GM19324 (cell line): ENCODE data around the gene MMP23B.
"Not testable (repeated sequence)": the region's sequence is repeated elsewhere in the genome, so short reads cannot be mapped to it uniquely, and the experiment has no call there.

Experiments
- ATAC-seq: cut with Tn5 transposase; IDR thresholded peaks from one replicate; pipeline ENCODE4 v1.9.1; 2021; ENCODE audit warnings: mild to moderate bottlenecking, moderate library complexity; ENCODE audit not compliant: unreplicated experiment, low FRiP score

MMP23B gene

DNA sequence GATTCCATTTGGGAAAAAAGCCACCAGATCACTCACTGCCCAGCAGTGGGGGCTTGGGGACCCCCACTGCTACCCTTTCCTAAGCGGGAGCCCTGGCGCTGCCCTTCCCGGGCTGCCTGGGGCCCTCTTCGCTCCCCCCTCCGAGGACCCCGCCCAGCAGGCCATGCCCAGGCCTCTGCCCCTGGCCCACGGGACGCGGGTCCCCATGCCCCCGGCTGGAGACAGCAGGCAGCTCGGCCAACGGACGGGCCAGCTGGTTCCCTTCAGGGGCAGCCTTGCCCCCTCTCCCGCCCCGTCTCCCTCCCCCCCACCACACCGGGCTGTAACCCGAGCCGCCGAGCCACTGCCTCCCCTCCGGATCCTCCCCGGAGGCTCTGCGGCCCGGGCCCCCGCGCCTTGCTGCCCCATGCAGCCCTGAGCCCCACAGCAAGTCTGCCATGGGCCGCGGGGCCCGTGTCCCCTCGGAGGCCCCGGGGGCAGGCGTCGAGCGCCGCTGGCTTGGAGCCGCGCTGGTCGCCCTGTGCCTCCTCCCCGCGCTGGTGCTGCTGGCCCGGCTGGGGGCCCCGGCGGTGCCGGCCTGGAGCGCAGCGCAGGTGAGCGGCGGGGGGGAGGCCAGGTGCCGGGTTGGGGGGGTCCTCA lies at the start of gene MMP23B:
MMP23B (plus strand) TSS at position 392 of the 639 bp plus-strand sequence; CDS start at position 438, 46 bp downstream.
- ATAC-seq = no peak

DNA sequence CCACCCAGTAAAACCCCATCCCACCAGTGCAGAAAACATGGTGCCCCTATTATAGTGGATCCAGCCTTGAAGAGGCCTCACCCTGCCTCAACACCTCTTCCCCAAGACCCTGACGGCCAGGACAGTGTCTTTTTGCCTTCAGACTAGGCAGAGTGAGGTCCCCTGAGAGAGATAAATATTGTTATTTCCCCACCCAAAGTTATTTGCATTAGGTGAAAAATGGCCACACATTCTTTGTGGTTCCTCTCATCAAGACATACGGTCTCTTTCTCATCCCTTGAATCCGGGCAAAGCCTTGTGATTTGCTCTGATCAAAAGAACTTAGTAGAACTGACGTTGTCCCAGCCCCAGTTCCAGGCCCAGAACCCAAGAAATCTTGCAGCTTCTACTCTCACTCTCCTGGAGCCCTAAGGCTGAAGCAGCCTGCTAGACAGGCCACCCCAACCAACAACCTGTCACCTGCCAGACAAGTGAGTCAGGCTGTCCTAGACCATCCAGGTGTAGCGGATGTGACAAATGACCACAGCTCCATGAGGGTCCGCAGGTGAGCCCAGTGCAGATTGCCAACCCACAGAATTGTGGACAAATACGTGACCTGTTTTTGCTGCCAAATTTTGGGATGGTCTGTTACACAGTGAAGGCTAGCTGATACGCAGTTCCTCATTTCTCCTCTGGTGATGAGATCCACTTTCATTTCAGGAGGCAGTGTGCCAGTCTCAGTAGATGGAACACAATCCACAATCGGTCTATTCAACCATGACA lies 49.2 kb upstream of the MMP23B start:
- ATAC-seq = no peak

DNA sequence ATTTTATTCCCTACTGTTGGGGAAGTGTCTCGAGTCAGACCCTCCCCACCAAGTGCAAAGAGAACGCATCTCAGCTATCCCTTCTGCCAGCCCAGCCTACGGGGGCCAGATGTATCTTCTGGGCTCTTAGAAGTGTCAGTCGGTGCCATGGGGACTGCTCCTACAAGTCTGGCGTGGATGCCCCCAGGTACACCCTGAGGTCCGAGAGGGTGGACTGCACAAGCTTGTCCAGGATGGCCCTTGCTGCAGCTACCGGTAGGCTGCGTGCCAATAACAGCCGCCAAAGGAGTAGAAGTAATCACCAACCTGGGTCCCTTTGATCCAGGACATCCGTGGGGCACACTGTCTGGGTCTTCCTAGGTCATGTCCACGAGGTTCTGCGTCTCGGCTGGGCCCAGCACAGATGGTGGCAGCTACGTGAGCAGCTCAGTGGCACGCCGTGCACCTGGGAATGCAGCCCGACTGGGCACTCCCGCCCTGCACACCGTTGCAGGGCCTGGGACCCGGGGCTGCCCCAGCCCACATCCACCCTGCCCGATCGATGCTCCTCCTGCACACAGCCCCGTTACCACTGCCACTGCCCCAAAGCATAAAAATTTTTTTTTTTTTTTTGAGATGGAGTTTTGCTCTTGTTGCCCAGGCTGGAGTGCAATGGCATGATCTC lies 48.5 kb upstream of the MMP23B start:
- ATAC-seq = no peak

DNA sequence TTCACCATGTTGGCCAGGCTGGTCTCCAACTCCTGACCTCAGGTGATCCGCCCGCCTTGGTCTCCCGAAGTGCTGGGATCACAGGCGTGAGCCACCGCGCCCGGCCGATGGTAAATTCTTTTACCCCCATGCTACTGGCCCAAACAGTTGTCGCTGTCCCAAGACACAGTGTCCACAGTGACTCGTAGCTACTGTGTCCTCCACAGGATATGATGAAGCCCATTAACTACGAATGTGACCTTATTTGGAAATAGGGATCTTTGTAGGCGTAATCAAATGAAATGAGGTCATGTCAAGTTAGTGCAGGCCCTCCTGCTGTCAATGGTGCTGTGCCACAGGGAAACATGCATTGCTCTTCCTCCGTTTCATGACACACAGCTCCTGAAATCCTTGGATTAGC lies 40.5 kb upstream of the MMP23B start:
- ATAC-seq = no peak

DNA sequence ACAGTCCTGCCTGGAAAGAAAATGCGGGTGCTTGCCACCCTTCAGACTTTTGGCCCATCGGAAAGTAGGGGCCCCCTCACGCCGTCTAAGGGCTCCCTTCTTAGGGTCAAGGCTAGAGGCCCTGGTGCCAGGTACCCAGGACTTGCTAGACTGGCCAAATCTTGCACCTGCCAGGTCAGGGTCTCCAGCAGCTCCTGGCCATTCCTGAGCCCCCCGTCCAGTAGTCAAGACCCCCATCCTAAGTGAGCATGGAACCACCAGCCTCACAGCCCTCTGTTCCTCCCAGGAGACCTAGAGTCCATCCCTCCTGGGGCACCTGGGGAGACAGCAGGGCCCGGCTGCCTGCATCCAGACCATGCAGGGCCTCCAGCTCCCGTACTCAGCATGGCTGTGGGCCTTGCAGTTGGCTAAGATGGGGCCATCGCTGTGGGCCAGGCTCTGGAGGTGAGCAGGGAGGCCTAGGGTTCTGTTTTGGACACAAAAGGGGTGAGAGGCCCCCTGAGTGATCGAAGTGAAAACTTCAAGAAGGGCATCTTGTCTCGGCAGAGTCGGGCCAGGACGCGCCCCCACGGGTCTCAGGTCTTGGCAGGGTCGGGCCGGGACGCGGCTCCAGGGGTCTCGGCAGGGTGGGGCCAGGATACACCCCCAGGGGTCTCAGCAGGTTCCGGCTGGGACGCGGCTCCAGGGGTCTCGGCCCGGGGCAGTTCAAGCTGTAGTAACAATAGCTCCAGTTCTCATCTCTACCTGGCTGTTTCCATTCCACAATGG lies 38.0 kb upstream of the MMP23B start:
- ATAC-seq = no peak

DNA sequence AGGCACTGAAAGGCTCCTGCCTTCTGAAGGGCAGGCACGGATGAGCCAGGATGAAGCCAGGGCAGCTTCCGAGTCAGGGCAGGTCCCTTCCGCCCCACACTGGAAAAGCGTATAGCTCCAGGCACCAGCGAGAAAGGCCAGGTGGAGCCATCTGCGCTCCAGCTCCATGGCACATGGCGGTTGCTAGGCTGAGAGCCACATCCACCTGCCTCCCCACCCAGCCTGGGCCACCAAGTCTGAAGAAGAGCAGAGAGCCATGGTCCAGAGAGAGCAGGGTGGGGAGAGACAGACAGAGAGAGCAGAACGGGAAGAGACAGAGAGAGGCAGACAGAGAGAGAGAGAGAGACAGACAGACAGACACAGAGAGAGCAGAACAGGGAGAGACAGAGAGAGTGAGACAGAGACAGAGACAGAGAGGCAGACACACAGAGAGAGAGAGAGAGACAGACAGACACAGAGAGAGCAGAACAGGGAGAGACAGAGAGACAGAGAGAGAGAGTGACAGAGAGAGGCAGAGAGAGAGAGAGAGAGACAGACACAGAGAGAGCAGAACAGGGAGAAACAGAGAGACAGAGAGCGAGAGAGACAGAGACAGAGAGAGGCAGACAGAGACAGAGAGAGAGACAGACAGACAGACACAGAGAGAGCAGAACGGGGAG lies 37.2 kb upstream of the MMP23B start:
- no peak for ATAC-seq

DNA sequence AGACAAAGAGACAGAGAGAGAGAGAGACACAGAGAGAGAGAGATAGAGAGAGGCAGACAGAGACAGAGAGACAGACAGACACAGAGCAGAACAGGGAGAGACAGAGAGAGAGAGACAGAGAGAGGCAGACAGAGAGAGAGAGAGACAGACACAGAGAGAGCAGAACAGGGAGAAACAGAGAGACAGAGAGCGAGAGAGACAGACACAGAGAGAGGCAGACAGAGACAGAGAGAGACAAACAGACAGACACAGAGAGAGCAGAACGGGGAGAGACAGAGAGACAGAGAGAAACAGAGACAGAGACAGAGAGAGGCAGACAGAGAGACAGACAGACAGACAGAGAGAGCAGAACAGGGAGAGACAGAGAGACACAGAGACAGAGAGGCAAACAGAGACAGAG lies 36.6 kb upstream of the MMP23B start:
- ATAC-seq = not testable (repeated sequence)

DNA sequence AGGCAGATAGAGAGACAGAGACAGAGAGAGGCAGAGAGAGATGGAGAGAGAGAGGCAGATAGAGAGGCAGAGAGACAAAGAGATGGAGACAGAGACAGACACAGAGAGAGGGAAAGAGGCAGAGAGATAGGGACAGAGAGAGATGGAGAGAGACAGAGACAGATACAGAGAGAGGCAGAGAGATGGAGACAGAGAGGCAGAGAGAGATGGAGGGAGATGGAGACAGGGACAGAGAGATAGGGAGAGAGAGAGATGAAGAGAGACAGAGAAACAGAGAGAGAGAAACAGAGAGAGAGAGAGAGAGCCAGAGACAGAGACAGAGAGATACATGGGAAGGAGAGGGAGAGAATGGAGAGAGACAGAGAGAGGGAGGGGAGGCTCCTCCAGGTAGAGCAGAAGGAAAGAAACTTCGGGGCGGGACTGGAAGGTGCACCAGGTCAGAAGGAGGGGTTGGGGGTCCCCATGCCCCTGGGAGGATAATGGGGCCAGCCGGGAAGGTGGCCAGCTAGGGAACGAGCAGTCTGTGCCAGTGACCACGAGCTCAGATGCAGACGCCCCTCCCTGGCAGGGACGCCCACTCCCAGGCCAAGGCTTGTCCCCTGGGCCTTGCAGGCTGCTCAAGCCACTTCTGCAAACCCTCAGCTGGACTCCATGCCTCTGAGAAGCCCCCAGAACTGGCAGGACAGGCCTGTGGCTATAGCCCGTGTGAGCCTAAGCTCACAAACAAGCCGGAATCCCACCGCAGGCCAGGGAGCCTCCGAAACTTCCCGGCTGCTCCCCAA lies 35.3 kb upstream of the MMP23B start:
- ATAC-seq = no peak

DNA sequence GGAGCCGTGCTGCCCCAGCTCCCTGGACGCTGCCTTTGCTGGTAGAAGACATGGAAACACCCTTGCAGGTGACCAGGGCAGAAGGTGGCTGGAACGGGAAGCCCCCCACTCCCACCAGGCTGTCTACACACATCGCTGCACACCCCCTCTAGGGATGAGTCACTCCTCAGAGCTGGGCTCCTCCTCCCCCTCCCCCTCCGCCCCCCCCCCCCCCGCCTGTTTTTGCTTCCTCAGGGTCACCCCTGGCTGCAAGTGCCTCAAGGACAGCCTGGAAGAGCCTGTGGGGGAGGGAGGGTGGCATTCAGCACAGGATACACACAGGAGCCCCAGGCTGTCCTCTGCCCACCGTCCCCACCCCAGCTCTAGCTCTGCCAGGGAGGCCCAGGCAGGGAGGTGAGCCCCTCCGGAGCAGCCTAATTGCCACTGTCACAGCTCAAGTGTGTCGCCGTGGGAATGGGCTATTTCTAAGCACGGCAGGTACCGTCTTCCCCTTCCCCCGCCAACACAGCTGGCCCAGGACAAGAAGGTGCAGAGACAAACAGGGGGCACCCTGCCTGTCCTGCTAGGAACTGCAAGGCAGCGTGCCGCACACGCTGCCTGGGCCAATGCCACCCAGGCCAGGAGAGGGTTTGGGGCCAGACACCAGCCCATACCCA lies 34.6 kb upstream of the MMP23B start:
- no peak for ATAC-seq

DNA sequence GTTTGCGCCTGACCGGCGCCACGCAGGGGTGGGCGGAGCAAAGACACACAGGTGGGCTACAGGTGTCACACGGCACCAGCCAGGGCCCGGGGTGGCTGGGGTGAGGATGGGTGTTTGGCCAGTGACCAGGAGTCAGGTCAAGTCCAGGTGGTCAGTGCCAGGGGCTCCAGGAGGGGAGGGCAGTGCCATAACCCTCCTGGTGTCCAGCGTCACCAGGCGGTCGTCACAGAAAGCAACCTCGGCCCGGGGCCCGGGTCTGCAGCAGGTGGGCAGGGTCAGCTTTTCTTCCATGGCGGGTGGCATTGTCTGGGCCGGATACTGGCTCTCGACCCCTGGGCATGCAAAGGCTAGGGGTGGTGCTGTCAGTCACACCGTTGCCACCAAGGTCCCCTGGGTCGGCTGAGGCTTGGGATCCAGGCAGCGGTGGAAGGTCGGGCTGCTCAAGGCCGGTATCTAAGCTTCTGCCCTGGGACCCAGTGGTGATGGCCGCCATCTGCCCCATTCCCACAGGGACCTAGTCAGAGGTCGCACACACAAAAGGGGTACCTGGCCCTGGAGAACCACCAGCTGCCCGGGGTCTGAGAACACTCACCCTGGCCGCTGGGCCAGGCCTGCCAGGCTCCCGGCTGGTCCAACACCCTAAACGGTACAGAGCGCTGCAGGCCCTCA lies 33.8 kb upstream of the MMP23B start:
- no peak for ATAC-seq

DNA sequence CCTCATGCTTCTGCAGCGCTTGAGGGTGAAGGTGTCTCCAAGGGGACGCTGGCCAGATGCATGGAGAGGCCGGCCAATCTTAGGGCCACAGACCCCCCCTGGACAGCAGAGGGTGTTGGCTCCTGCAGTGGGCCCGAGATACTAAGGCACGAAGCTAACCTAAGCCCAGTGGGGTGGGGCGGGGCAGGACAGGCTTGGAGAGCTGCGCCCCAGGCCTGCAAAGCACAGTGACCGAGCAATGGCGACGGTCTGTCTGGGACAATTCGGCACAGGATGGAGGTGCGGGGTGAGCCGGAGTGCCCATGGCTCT lies 33.3 kb upstream of the MMP23B start:
- no peak for ATAC-seq

DNA sequence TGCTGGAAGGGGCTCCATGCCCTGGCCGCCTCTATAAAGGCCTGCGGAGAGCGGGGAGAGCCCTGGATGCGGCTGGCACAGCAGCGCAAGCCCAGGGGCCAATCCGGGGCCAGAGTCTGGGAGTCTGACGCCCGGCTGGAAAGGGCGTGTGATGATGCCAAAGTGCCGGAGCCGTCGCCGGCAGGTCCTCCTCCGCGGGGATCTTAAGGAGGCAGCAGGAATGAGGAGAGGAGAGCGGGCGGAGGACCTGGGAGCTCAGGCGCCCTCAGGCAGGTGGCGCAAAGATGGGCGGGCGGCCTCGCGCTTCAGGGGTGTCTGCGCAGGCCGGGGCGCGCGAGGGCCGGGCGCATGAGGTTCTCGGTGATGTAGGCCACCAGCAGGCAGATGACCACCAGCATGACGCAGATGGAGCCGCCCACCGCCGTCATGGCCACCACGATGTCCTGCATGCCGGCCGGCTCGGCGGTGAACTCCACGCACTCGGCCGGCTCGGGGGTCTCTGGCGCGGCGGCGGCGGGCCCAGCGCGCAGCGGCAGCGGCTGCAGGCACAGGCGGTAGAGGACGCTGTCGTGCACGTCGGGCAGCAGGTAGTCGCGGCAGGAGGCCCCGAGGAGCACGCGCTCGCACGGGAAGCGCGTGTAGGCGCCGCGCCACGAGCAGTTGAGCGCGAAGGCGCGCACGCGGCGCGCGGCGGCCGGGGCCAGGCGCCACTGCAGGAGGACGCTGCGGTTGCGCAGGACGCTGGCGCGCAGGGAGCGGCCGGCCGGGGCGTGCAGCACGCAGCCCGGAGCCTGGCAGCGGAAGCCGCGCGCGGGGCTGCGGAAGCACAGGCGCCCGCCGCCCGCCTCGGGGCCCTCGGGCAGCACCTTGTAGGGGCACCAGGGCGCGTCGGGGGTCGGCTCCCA lies 32.7 kb upstream of the MMP23B start:
- ATAC-seq = no peak

DNA sequence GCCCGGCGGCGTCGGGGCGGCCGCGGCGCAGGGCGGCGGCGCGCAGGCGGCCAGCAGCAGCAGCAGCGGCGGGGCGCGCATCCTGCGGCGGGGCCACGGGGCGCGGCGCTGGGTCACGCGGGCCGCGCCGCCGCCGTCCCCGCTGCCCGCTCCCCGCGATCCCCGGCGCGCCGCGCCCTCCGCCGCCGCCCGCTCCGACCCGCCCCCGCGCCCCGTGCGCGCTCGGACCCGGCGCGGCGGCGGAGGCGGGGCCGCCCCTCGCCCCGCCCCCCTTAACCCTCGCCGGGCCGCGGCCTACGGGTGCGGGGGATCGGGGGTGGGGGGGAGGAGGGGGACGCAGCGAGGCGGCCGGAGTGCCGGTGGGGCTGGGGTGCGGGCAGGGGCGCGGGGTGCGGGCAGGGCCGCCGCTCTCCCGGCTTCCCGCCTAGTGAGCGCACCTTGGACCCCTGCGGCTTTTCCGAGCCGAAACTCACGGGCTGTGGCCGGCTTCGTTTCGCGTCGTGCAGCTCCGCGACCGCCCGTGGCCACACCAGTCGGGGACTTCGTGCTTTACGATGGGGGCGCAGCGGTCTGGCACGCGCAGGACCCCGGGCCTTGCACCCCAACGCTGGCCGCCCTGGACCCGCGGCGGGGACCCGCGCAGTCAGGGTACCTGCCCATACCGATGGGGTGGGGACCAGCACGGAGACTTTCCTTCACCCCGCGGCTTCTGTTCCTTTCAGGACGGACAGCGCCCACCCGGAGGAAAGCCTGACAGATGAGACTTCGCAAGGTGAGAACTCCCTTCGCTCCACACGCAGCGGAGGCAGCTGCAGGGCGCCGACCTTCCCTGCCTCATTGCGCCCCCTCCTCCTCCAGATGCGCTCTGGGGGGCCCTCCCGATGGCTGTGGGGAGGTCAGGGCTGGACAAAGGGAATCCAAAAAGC lies 31.8 kb upstream of the MMP23B start, which contains the start of gene FNDC10:
FNDC10 (minus strand) TSS at position 201 of the 926 bp plus-strand sequence; CDS start at position 81, 120 bp downstream.
- no peak for ATAC-seq

DNA sequence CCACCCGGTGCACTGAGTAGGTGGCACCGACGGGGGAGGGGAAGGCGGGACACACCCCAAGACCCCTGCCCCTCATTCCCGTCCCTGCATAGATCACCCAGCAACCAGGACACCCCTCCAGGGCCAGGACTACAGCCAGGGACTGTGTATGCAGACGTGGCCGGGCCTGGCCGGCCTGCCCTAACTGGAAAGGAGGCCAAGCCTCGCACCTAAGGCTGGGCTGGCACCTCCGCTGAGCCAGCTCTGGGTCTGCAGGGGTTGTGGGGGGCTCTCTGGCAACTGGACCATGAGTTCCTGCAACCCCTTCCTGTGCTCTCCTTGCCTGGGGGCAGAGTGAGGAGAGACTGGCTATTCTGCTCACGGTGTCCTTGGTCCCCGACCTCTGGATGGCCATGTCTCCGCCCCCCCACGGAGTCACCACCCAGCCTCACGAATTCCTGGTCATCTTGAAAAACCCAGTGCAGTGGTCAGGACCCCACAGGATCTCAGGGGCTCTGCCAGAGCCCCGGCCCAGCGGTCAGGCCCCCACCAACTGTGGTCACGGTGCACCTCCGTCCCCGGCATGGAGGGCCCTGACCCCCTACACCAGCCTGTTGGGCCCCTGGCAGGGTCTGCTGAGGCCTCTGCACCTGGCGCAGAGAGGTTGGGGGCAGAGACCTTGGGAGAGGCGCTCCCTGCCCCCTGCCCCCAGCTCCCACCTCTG lies 31.0 kb upstream of the MMP23B start:
- ATAC-seq = no peak

DNA sequence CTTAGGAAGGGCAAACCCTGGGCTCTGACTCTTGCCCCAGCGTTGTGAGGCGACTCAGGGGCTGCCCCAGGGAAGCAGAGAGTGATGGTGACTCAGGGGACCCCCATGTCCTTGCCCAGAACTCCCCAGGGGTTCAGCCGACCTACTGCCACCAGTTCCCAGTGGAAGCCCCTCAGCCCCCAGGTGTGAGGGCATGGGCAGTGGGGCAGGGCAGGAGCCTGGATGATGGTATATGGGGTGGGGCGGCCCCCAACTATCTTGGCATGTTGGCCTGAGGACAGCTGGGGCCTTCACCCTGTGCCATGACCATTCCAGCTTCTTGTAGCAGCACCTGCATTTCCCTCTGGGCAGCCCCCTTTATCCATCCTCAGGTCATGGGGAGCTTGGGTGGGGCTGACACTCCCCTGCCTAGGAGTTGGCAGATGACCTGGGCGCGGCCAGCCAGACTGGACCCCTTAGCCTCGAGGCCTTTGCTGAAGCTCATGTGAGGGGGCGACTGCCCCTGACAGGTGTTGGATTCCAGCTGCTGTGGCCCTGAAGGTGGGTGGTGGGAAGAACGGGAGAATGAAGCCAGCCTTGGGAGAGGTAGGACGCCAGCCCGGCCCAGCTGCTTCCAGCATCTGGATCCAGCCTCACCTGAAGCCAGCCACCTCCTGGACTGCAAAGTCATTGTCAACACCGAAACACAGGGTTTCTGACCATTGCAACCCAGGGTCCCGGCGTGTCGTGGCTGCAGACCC lies 30.2 kb upstream of the MMP23B start:
- no peak for ATAC-seq
